Medulla oblongata (tissue), 1 donor: ENCODE measurements around the gene CFAP46.
"Not testable (repeated sequence)": the region's sequence is repeated elsewhere in the genome, so short reads cannot be mapped to it uniquely, and the experiment has no call there.

Experiments used
- DNase-seq: peaks from one replicate; pipeline ENCODE4 v3.0.0-alpha.2; 2015; ENCODE audit errors: extremely low spot score

Gene CFAP46

GRCh38 chr10:132827423-132827789 is 115.0 kb downstream of the CFAP46 start:
- DNase-seq: no peak

DNA sequence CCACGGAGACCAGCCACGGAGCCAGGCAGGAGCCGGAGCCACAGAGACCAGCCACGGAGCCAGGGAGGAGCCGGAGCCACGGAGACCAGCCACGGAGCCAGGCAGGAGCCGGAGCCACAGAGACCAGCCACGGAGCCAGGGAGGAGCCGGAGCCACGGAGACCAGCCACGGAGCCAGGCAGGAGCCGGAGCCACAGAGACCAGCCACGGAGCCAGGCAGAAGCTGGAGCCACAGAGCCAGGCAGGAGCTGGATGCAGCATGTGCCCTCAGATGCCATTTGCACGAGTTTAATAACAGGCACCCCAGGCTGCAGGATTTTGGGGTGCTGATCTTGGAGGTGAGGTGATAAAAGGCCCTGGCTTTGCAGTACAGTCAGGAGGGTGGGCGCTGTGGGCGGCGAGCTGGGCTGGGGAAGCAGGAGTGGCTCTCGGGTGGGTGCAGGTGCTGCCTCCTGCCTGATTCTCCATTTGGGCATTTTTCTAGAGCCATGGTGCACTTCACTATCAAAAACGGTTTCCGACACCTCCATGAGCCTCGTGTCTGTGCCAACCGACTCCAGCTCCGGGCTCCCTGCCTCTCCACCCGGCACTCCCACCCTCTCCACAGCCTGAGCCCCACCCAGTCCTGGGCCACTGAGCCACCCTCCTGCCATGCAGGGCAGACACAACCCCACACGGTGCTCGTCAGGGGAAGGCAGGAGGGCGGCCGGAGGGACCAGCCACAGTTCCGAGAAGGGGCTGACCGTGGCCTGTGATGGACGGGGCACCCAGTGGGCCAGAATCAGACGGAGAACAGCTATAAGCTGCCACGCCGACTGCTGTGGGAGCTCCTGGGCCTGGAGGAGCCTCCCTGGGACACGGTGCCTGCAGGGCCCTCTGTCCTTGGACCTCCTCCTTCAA is 115.6 kb downstream of the CFAP46 start:
- no peak for DNase-seq

- not testable (repeated sequence) for DNase-seq
These were observed 116.4 kb downstream of the CFAP46 start for GRCh38 chr10:132825783-132826523.

- DNase-seq: no peak
These were observed 122.3 kb downstream of the CFAP46 start for GRCh38 chr10:132820056-132820455.

DNA sequence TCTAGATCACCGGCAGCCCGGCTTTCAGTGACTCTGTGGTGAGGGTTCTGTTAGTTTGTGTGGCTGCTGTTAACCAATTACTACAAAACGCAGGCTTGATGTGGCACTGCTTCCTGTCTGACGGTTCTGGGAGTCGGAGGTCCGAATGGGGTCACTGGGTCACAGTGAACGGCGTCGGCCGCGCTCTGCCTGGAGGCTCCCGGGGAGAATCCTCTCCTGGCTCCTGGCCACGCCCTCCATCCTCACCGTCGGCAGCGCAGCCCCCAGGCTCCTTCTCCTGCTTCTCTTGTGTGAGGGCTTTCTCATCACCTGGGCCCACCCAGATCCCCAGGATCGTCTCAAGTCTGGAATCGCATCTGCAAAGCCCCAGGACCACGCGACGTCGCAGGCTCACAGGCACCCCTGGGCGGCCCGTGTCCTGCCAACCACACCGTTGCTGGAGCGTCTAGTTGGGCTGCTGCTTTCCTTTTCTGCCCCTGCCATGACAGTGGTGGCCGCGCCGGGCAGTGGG is 124.6 kb downstream of the CFAP46 start:
- DNase-seq: no peak

GRCh38 chr10:132816718-132817117 is 125.7 kb downstream of the CFAP46 start:
- DNase-seq: no peak

DNA sequence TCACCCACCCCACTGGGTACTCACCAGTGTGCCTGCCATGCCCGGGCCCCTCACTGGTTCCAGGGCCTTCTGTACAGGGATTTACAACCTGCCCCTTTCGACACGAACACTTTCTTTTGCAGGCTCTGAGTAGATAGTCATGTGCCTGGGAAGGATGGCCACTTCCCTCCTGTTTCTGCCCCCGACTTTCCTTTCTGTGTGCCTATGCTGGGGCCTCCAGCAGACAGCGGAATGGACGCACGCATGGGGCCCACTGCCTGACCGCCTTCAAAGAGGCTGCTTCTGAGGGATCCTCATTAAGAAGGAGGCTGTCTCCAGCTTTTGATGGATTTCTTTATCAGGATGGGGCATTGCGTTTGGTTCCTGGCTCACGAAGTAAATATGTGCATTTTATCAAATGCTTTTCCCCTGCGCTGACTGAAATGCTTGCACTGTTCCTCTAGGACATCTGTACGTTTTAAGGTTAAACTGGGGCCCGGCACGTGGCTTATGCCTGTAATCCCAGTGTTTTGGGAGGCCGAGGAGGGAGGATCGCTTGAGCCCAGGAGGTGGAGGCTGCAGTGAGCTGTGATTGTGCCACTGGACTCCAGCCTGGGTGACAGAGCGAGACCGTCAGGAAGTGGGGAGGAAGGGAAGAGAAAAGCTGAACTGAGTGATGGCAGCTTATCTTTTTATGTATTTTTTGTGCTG is 127.1 kb downstream of the CFAP46 start:
- DNase-seq: no peak

GRCh38 chr10:132814469-132814856 is 127.9 kb downstream of the CFAP46 start:
- no peak for DNase-seq

GRCh38 chr10:132813560-132814468 is 128.6 kb downstream of the CFAP46 start:
- DNase-seq: no peak

DNA sequence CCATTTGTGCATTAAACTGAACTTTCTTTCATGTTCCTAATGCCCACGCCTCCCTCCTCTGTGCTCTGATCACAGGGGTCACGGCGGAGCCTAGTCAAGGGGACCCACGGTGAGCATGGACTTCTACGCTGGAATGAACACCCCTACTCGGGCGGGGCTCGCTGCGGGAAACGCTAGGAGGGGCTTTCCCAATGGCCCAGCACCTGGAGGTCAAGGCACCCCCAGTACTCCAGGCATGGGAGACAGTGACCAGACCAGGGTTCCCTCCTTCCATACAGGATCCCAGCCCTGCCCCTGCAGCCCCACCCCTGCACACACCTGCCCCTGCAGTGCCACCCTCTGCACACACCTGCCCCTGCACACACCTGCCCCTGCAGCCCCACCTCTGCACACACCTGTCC is 129.4 kb downstream of the CFAP46 start:
- no peak for DNase-seq

DNA sequence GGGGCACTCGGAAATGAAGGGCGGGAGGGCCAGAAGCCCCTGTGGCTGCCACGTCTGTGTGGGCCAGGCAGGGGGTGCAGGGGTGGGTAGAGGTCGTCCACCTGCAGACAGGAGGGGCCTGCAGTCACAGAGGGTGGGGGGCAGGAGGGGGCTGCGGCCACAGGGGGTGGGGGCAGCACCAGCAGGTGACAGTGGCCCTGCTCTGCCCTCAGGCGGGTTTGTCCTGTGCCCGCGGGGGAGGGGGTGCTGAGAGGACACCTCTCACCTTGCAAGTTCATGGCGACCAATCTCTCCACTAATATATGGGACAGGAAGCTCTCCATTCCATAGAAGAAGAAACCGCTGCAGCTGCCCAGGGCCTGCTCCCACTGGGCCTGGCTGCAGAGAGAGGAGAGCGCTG is 129.8 kb downstream of the CFAP46 start:
- DNase-seq: no peak

GRCh38 chr10:132811891-132812481 is 130.4 kb downstream of the CFAP46 start:
- no peak for DNase-seq

DNA sequence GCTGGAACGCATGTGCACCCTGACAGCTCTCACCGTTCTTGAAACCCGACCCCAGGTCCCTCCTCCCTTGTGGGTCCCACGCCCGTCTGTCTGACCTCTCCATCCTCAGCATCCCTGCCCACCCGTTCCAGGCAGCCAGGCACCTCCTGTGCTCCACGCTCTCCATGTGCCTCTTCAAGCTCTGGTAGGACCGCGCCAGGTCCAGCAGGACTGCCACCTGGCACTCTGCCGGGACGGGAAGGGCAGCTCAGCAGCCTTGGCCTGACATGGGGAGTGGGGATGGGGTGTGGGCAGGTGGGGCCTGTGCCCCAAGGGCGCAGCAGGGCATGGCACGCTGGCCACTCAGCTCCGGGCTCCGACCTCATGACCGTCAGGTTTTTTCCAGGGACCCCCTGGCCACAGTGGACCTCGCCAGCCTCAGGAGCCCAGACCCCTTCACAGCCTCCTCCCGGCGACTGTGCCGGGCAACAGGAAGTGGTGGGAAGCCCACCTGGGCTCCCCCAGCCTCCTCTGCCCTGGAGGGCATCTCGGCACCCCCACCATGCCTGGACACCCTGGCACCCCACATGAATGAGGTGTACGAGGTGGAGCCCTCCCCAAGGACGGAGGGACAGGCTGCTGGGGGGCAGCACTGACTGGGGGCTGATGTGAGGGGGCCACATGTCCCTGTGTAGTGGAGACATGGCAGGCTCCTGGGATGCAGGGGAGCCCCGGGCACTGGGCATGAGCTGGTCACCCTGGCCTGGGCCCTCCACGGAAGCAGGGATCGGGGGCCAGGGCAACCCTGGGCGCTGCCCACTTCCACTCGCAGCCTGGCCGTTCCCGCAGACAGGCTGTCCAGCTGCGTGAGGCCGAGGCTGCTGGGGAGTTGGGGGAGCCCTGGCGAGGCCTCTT is 131.3 kb downstream of the CFAP46 start:
- no peak for DNase-seq

- no peak for DNase-seq
These were observed 132.1 kb downstream of the CFAP46 start for GRCh38 chr10:132810141-132810806.

GRCh38 chr10:132809232-132810140 is 132.9 kb downstream of the CFAP46 start:
- DNase-seq: no peak

DNA sequence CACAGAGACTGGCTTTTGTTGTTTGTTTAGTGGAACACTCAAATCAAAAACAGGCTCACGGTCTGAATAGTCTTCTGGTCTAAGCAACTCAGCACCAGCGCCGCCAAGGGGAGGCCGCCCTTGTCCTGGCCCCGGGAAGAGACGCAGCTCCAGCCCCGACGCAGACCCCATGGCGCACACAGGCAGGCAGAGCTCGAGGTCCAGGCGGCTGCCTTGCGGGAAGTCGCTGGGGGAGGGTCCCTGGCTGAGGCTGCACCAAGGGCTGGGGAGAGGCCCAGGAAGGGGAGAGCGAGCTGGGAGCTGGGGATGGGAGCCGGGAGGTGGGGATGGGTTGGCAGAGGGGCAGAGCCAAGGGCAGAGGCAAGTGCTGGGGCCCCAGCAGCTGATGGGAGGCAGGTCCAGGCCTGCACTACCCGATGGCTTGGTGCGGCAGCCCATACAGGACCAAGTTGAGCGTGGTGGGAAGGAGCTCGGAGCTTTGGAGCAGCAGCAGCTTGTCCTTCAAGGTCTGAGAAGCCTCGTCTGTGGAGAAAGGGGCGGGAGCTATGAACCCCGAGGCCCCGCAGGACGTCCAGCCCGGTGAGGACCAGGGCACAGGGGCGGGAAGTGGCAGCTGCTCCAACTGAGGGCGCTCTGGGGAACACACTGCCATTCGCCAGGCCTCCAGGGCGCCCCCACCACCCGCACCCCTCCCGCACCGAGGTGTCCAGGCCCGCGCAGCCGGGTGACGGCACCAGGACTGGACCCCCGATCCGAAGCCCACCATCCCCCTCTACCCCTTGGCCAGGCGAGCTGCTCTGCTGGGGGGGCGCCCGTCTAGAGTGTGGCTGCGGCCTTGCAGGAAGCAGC is 133.8 kb downstream of the CFAP46 start:
- DNase-seq: no peak

DNA sequence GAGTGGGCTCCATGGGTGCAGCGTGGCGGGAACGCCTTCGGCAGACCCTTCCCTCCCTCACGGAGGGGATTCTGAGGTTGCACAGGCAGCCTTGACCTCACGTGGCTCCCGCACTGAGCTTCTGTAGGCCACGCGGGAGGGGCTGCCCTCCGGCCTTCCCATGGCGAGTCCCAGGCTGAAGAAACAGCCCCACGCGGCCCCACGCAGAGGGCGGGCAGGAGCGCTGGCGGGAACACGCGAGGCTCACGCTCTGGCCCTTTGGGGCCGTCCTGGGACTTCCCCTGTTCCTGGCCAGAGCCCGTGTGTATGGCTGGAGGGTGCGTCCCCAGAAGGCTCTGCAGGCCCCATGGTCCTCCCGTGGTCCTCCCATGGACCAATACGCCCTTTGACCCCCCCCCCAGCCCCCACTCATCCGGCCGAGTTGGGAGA is 134.7 kb downstream of the CFAP46 start:
- DNase-seq: no peak
